ENCODE data around the gene SPINK8. TPM values are rescaled to one million over a fixed set of nuclear protein-coding genes. Genes with fewer than 3 reads are reported as not detected.
A peak's percentile ranks its signal among the peaks of the same experiment; 100 is the strongest.

The SPINK8 gene
- total RNA-seq, 4 donors from 2014 or later: not detected

GRCh38 chr3:48270306-48270705, 63.2 kb downstream of the SPINK8 start:
- in situ Hi-C loops (cut with MboI; ENCODE audit: low pct_ligation_motif_present in 1 of 4, low pct_unique_long_range_greater_than_20kb in 1 of 4, low sequenced_read_pairs in 3 of 4): loop anchor here in 2 of 4 donors (5.0 to 10.0 kb wide), 3 partner anchors 134 to 167 kb away; partner anchors contain the start of gene PLXNB1 (in 1 of the 2)
- Histone ChIP-seq H3K9me3 (no peaks in the 10 kb centered on the region), H3K4me1 (peaks cover 0 to 22% (median 14%) of the 10 kb centered on the region in 4 donors), H3K27ac (no peak overlapping the region), H3K4me3 (no peak overlapping the region), H3K36me3 (peaks cover 0 to 6% (median 0%) of the 10 kb centered on the region in 4 donors), H3K27me3 (no peaks in the 10 kb centered on the region)
- WGBS, 2 donors (ENCODE audit: low coverage in 1 of 2): 85 to 100% methylated on average over 1 to 2 of the region's 2 CpGs
- DNase-seq: no peak
- intact Hi-C loops (cut with DNase I; ENCODE audit: low total_unique reads): loop anchor here (5.0 to 10.0 kb wide), 2 partner anchors 164 to 1042 kb away; partner anchors contain the start of gene PLXNB1
- no peak for TF ChIP-seq EP300 (IDR thresholded peaks at IDR 0.05; ENCODE audit: low read depth)
- TF ChIP-seq POLR2A (IDR thresholded peaks at IDR 0.05): no peak
- TF ChIP-seq, protein P1, sequence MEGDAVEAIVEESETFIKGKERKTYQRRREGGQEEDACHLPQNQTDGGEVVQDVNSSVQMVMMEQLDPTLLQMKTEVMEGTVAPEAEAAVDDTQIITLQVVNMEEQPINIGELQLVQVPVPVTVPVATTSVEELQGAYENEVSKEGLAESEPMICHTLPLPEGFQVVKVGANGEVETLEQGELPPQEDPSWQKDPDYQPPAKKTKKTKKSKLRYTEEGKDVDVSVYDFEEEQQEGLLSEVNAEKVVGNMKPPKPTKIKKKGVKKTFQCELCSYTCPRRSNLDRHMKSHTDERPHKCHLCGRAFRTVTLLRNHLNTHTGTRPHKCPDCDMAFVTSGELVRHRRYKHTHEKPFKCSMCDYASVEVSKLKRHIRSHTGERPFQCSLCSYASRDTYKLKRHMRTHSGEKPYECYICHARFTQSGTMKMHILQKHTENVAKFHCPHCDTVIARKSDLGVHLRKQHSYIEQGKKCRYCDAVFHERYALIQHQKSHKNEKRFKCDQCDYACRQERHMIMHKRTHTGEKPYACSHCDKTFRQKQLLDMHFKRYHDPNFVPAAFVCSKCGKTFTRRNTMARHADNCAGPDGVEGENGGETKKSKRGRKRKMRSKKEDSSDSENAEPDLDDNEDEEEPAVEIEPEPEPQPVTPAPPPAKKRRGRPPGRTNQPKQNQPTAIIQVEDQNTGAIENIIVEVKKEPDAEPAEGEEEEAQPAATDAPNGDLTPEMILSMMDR (IDR thresholded peaks at IDR 0.05): no peak
- no peak for TF ChIP-seq POLR2AphosphoS5 (IDR thresholded peaks at IDR 0.05)

DNA sequence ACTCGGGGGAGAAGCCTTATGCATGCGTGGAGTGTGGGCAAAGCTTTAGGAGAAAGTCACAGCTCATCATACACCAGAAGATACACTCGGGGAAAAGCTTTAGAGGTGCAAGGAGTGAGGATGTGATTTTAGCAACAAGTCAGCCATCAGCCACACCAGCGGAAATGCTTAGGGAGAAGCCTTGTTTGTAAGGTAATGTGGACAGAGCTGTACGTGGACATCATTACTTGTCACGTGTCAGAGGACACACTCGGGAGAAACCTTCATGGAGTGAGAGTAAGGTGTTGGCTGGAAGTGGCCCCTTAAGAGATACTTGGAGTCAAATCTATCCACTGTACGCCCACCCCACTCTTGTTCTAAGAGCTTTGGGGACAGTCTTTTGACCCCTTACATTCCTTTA, 63.9 kb downstream of the SPINK8 start:
- in situ Hi-C loops (cut with MboI; ENCODE audit: low pct_ligation_motif_present in 1 of 4, low pct_unique_long_range_greater_than_20kb in 1 of 4, low sequenced_read_pairs in 3 of 4) (no loop called here), intact Hi-C loops (cut with DNase I; ENCODE audit: low total_unique reads) (no loop called here)
- DNase-seq: no peak
- TF ChIP-seq POLR2AphosphoS5 (IDR thresholded peaks at IDR 0.05) (no peak), EP300 (IDR thresholded peaks at IDR 0.05; ENCODE audit: low read depth) (no peak), POLR2A (IDR thresholded peaks at IDR 0.05) (no peak)
- TF ChIP-seq, protein P1 (IDR thresholded peaks at IDR 0.05): no peak
- no peak overlapping the region for H3K4me3 ChIP-seq
- H3K4me1 ChIP-seq: peaks cover 0 to 22% (median 14%) of the 10 kb centered on the region in 4 donors
- peaks cover 0 to 6% (median 0%) of the 10 kb centered on the region in 4 donors for H3K36me3 ChIP-seq
- no peaks in the 10 kb centered on the region for H3K27me3 ChIP-seq
- peak overlapping the region; percentile 83 to 88 (median 87) for H3K27ac ChIP-seq
- 88 to 95% methylated on average over 4 to 8 of the region's 8 CpGs for WGBS, 2 donors (ENCODE audit: low coverage in 1 of 2)
- H3K9me3 ChIP-seq: no peaks in the 10 kb centered on the region

GRCh38 chr3:48268936-48269561, 64.4 kb downstream of the SPINK8 start:
- DNase-seq: peak; percentile 47
- in situ Hi-C loops (cut with MboI; ENCODE audit: low pct_ligation_motif_present in 1 of 4, low pct_unique_long_range_greater_than_20kb in 1 of 4, low sequenced_read_pairs in 3 of 4) (no loop called here), intact Hi-C loops (cut with DNase I; ENCODE audit: low total_unique reads) (no loop called here)
- Histone ChIP-seq H3K4me1 (peaks cover 0 to 22% (median 14%) of the 10 kb centered on the region in 4 donors), H3K27ac (peak overlapping the region; percentile 83 to 88 (median 87)), H3K4me3 (peak overlapping the region in 1 of 4 donors; percentile 17), H3K36me3 (peaks cover 0 to 6% (median 0%) of the 10 kb centered on the region in 4 donors), H3K9me3 (no peaks in the 10 kb centered on the region), H3K27me3 (no peaks in the 10 kb centered on the region)
- TF ChIP-seq POLR2AphosphoS5 (IDR thresholded peaks at IDR 0.05) (no peak), EP300 (IDR thresholded peaks at IDR 0.05; ENCODE audit: low read depth) (no peak), POLR2A (IDR thresholded peaks at IDR 0.05) (no peak)
- TF ChIP-seq, protein P1 (IDR thresholded peaks at IDR 0.05): no peak
- 47 to 53% methylated on average over 3 to 23 of the region's 23 CpGs for WGBS, 2 donors (ENCODE audit: low coverage in 1 of 2)

GRCh38 chr3:48268381-48268935, 65.0 kb downstream of the SPINK8 start:
- H3K36me3 ChIP-seq: peaks cover 0 to 6% (median 0%) of the 10 kb centered on the region in 4 donors
- in situ Hi-C loops (cut with MboI; ENCODE audit: low pct_ligation_motif_present in 1 of 4, low pct_unique_long_range_greater_than_20kb in 1 of 4, low sequenced_read_pairs in 3 of 4) (no loop called here), intact Hi-C loops (cut with DNase I; ENCODE audit: low total_unique reads) (no loop called here)
- peak overlapping the region; percentile 83 to 88 (median 87) for H3K27ac ChIP-seq
- no peaks in the 10 kb centered on the region for H3K9me3 ChIP-seq
- peak; percentile 83 for DNase-seq
- peak overlapping the region in 1 of 4 donors; percentile 17 for H3K4me3 ChIP-seq
- no peaks in the 10 kb centered on the region for H3K27me3 ChIP-seq
- TF ChIP-seq, protein P1 (IDR thresholded peaks at IDR 0.05): no peak
- TF ChIP-seq POLR2A (IDR thresholded peaks at IDR 0.05) (peak; percentile 67), POLR2AphosphoS5 (IDR thresholded peaks at IDR 0.05) (peak in 2 of 3 donors; percentile 62 to 67)
- 42 to 52% methylated on average over 4 to 12 of the region's 13 CpGs for WGBS, 2 donors (ENCODE audit: low coverage in 1 of 2)
- H3K4me1 ChIP-seq: peaks cover 0 to 22% (median 14%) of the 10 kb centered on the region in 4 donors

Data from transverse colon (tissue), 4 donors.